ENCODE measurements around the gene IGLL1.

Gene IGLL1

GRCh38 chr22:23552573-23552972, 27.5 kb downstream of the IGLL1 start:
- no peak overlapping the region for H2BK15ac ChIP-seq (ENCODE audit: low read length)
- no peak overlapping the region for H4K8ac ChIP-seq (ENCODE audit: low read depth, low read length)
- H3K27ac ChIP-seq (replicated peaks; ENCODE audit: low read length): no peak overlapping the region
- H3K14ac ChIP-seq (ENCODE audit: low read length): no peak overlapping the region
- no peak overlapping the region for H2BK120ac ChIP-seq (ENCODE audit: low read depth, low read length)
- no peaks in the 10 kb centered on the region for H3K79me1 ChIP-seq (ENCODE audit: low read depth, low read length)
- H3K9me3 ChIP-seq (replicated peaks in 1 of 2; ENCODE audit: control insufficient read depth in 2 of 2, insufficient read depth in 1 of 2, low read depth in 1 of 2, low read length in 2 of 2): peaks cover 0 to 7% of the 10 kb centered on the region in 2 donors
- no peak overlapping the region for H3K18ac ChIP-seq (ENCODE audit: low read length)
- no peak overlapping the region for H3K4me2 ChIP-seq (ENCODE audit: insufficient read depth, low read length, poor library complexity, severe bottlenecking)
- no peak overlapping the region for H4K91ac ChIP-seq (ENCODE audit: low read depth, low read length, poor library complexity)
- no peak overlapping the region for H2AFZ ChIP-seq (ENCODE audit: low read length)
- no peaks in the 10 kb centered on the region for H3K36me3 ChIP-seq (replicated peaks in 1 of 2; ENCODE audit: control insufficient read depth in 2 of 2, insufficient read depth in 2 of 2, low read length in 2 of 2)
- H3K4me3 ChIP-seq (ENCODE audit: low read length in 2 of 2): no peak overlapping the region
- H3K9ac ChIP-seq (ENCODE audit: low read depth, low read length, poor library complexity): no peak overlapping the region
- H2BK5ac ChIP-seq (ENCODE audit: low read length): no peak overlapping the region
- no peak overlapping the region for H2AK5ac ChIP-seq (ENCODE audit: low read depth, low read length)
- peaks cover 0 to 9% (median 5%) of the 10 kb centered on the region in 3 experiments for H3K27me3 ChIP-seq (ENCODE audit: control insufficient read depth in 3 of 3, insufficient read depth in 3 of 3, low read depth in 1 of 3, low read length in 3 of 3)
- no peak overlapping the region for H3K4ac ChIP-seq (ENCODE audit: low read length)
- H3K23ac ChIP-seq (ENCODE audit: low read depth, low read length, poor library complexity): no peak overlapping the region
- no peak overlapping the region for H2BK12ac ChIP-seq (ENCODE audit: low read length)
- no peak for DNase-seq (ENCODE audit: low spot score)
- no peaks in the 10 kb centered on the region for H3K4me1 ChIP-seq (ENCODE audit: control insufficient read depth in 2 of 2, insufficient read depth in 1 of 2, low read depth in 1 of 2, low read length in 2 of 2)

- Histone ChIP-seq H4K91ac (ENCODE audit: low read depth, low read length, poor library complexity) (no peak overlapping the region), H3K27ac (replicated peaks; ENCODE audit: low read length) (no peak overlapping the region), H3K9ac (ENCODE audit: low read depth, low read length, poor library complexity) (no peak overlapping the region), H2BK5ac (ENCODE audit: low read length) (no peak overlapping the region), H2BK120ac (ENCODE audit: low read depth, low read length) (no peak overlapping the region), H3K36me3 (replicated peaks in 1 of 2; ENCODE audit: control insufficient read depth in 2 of 2, insufficient read depth in 2 of 2, low read length in 2 of 2) (no peaks in the 10 kb centered on the region), H2AFZ (ENCODE audit: low read length) (no peak overlapping the region), H3K4me1 (ENCODE audit: control insufficient read depth in 2 of 2, insufficient read depth in 1 of 2, low read depth in 1 of 2, low read length in 2 of 2) (no peaks in the 10 kb centered on the region), H2BK15ac (ENCODE audit: low read length) (no peak overlapping the region), H3K4me2 (ENCODE audit: insufficient read depth, low read length, poor library complexity, severe bottlenecking) (no peak overlapping the region), H3K27me3 (ENCODE audit: control insufficient read depth in 3 of 3, insufficient read depth in 3 of 3, low read depth in 1 of 3, low read length in 3 of 3) (peaks cover 0 to 5% (median 4%) of the 10 kb centered on the region in 3 experiments), H3K14ac (ENCODE audit: low read length) (no peak overlapping the region), H4K8ac (ENCODE audit: low read depth, low read length) (no peak overlapping the region), H2BK12ac (ENCODE audit: low read length) (no peak overlapping the region), H3K4me3 (ENCODE audit: low read length in 2 of 2) (no peak overlapping the region), H3K23ac (ENCODE audit: low read depth, low read length, poor library complexity) (no peak overlapping the region), H3K9me3 (replicated peaks in 1 of 2; ENCODE audit: control insufficient read depth in 2 of 2, insufficient read depth in 1 of 2, low read depth in 1 of 2, low read length in 2 of 2) (peaks cover 0 to 7% of the 10 kb centered on the region in 2 donors), H3K18ac (ENCODE audit: low read length) (no peak overlapping the region), H3K79me1 (ENCODE audit: low read depth, low read length) (no peaks in the 10 kb centered on the region), H2AK5ac (ENCODE audit: low read depth, low read length) (no peak overlapping the region), H3K4ac (ENCODE audit: low read length) (no peak overlapping the region)
- no peak for DNase-seq (ENCODE audit: low spot score)
Observed at GRCh38 chr22:23551385-23551784, 28.7 kb downstream of the IGLL1 start.

- no peak for DNase-seq (ENCODE audit: low spot score)
- no peak overlapping the region for H4K91ac ChIP-seq (ENCODE audit: low read depth, low read length, poor library complexity)
- H3K79me1 ChIP-seq (ENCODE audit: low read depth, low read length): no peaks in the 10 kb centered on the region
- H3K4me3 ChIP-seq (ENCODE audit: low read length in 2 of 2): no peak overlapping the region
- H3K9me3 ChIP-seq (replicated peaks in 1 of 2; ENCODE audit: control insufficient read depth in 2 of 2, insufficient read depth in 1 of 2, low read depth in 1 of 2, low read length in 2 of 2): peaks cover 0 to 7% of the 10 kb centered on the region in 2 donors
- H3K4me1 ChIP-seq (ENCODE audit: control insufficient read depth in 2 of 2, insufficient read depth in 1 of 2, low read depth in 1 of 2, low read length in 2 of 2): no peaks in the 10 kb centered on the region
- no peak overlapping the region for H2AFZ ChIP-seq (ENCODE audit: low read length)
- H3K27ac ChIP-seq (replicated peaks; ENCODE audit: low read length): no peak overlapping the region
- no peak overlapping the region for H2AK5ac ChIP-seq (ENCODE audit: low read depth, low read length)
- H2BK15ac ChIP-seq (ENCODE audit: low read length): no peak overlapping the region
- no peak overlapping the region for H3K4ac ChIP-seq (ENCODE audit: low read length)
- H2BK12ac ChIP-seq (ENCODE audit: low read length): no peak overlapping the region
- H4K8ac ChIP-seq (ENCODE audit: low read depth, low read length): no peak overlapping the region
- no peak overlapping the region for H3K14ac ChIP-seq (ENCODE audit: low read length)
- WGBS, 2 donors (ENCODE audit: extremely low coverage in 2 of 2, insufficient read length in 2 of 2, insufficient replicate concordance in 1 of 2): 99 to 100% methylated on average over 4 of the region's 4 CpGs
- H3K36me3 ChIP-seq (replicated peaks in 1 of 2; ENCODE audit: control insufficient read depth in 2 of 2, insufficient read depth in 2 of 2, low read length in 2 of 2): no peaks in the 10 kb centered on the region
- H2BK120ac ChIP-seq (ENCODE audit: low read depth, low read length): no peak overlapping the region
- H3K9ac ChIP-seq (ENCODE audit: low read depth, low read length, poor library complexity): no peak overlapping the region
- H3K23ac ChIP-seq (ENCODE audit: low read depth, low read length, poor library complexity): no peak overlapping the region
- H3K27me3 ChIP-seq (ENCODE audit: control insufficient read depth in 3 of 3, insufficient read depth in 3 of 3, low read depth in 1 of 3, low read length in 3 of 3): peaks cover 0 to 5% (median 0%) of the 10 kb centered on the region in 3 experiments
- H2BK5ac ChIP-seq (ENCODE audit: low read length): no peak overlapping the region
- H3K4me2 ChIP-seq (ENCODE audit: insufficient read depth, low read length, poor library complexity, severe bottlenecking): no peak overlapping the region
- H3K18ac ChIP-seq (ENCODE audit: low read length): no peak overlapping the region
Observed at GRCh38 chr22:23550049-23550650, 29.9 kb downstream of the IGLL1 start.

- no peak overlapping the region for H3K4me2 ChIP-seq (ENCODE audit: insufficient read depth, low read length, poor library complexity, severe bottlenecking)
- peak overlapping the region; percentile 8 for H4K91ac ChIP-seq (ENCODE audit: low read depth, low read length, poor library complexity)
- H2BK15ac ChIP-seq (ENCODE audit: low read length): no peak overlapping the region
- H2AFZ ChIP-seq (ENCODE audit: low read length): no peak overlapping the region
- H3K4me1 ChIP-seq (ENCODE audit: control insufficient read depth in 2 of 2, insufficient read depth in 1 of 2, low read depth in 1 of 2, low read length in 2 of 2): no peaks in the 10 kb centered on the region
- no peak for DNase-seq (ENCODE audit: low spot score)
- no peaks in the 10 kb centered on the region for H3K79me1 ChIP-seq (ENCODE audit: low read depth, low read length)
- H2BK12ac ChIP-seq (ENCODE audit: low read length): no peak overlapping the region
- no peak overlapping the region for H2BK120ac ChIP-seq (ENCODE audit: low read depth, low read length)
- no CpG with 5 or more reads among the region's 5 CpGs for WGBS, 2 donors (ENCODE audit: extremely low coverage in 2 of 2, insufficient read length in 2 of 2, insufficient replicate concordance in 1 of 2)
- H3K4me3 ChIP-seq (ENCODE audit: low read length in 2 of 2): no peak overlapping the region
- no peak overlapping the region for H3K18ac ChIP-seq (ENCODE audit: low read length)
- no peak overlapping the region for H3K9ac ChIP-seq (ENCODE audit: low read depth, low read length, poor library complexity)
- H3K23ac ChIP-seq (ENCODE audit: low read depth, low read length, poor library complexity): no peak overlapping the region
- peaks cover 0 to 7% of the 10 kb centered on the region in 2 donors for H3K9me3 ChIP-seq (replicated peaks in 1 of 2; ENCODE audit: control insufficient read depth in 2 of 2, insufficient read depth in 1 of 2, low read depth in 1 of 2, low read length in 2 of 2)
- peaks cover 0 to 5% (median 4%) of the 10 kb centered on the region in 3 experiments for H3K27me3 ChIP-seq (ENCODE audit: control insufficient read depth in 3 of 3, insufficient read depth in 3 of 3, low read depth in 1 of 3, low read length in 3 of 3)
- no peak overlapping the region for H2AK5ac ChIP-seq (ENCODE audit: low read depth, low read length)
- H2BK5ac ChIP-seq (ENCODE audit: low read length): no peak overlapping the region
- H3K27ac ChIP-seq (replicated peaks; ENCODE audit: low read length): no peak overlapping the region
- no peak overlapping the region for H3K4ac ChIP-seq (ENCODE audit: low read length)
- H3K36me3 ChIP-seq (replicated peaks in 1 of 2; ENCODE audit: control insufficient read depth in 2 of 2, insufficient read depth in 2 of 2, low read length in 2 of 2): no peaks in the 10 kb centered on the region
- no peak overlapping the region for H4K8ac ChIP-seq (ENCODE audit: low read depth, low read length)
- no peak overlapping the region for H3K14ac ChIP-seq (ENCODE audit: low read length)
Observed at GRCh38 chr22:23549198-23549595, 30.9 kb downstream of the IGLL1 start.
